Hepatocyte (in vitro differentiated cells): Measurements from ENCODE around the gene SORCS3. TPM values are rescaled to one million over a fixed set of nuclear protein-coding genes. Genes with fewer than 3 reads are reported as not detected.

ENCODE experiments used
- DNase-seq: peaks from one replicate; pipeline ENCODE4 v3.0.0-alpha.2; 2016; ENCODE audit warnings: low spot score
- H2AFZ ChIP-seq: fragments of 200-600 bp; sonication (generic); 2 replicates; pipeline ENCODE4 v1.6.0; 2016; ENCODE audit warnings: antibody characterized with exemption, mild to moderate bottlenecking
- H3K27ac ChIP-seq: fragments of 200-600 bp; sonication (generic); 2 replicates; pipeline ENCODE4 v1.5.1; 2016; ENCODE audit warnings: mild to moderate bottlenecking
- H3K27me3 ChIP-seq: fragments of 200-600 bp; sonication (generic); 2 replicates; pipeline ENCODE4 v1.6.1; 2016
- H3K36me3 ChIP-seq: fragments of 200-600 bp; sonication (generic); replicated peaks from 2 replicates; pipeline ENCODE4 v1.5.1; 2016; ENCODE audit warnings: low read depth; ENCODE audit not compliant: insufficient read depth
- H3K4me1 ChIP-seq: fragments of 200-600 bp; sonication (generic); 2 replicates; pipeline ENCODE4 v1.5.1; 2016; ENCODE audit warnings: mild to moderate bottlenecking, moderate library complexity; ENCODE audit not compliant: insufficient read depth
- H3K4me2 ChIP-seq: fragments of 200-600 bp; sonication (generic); 2 replicates; pipeline ENCODE4 v1.6.0; 2016
- H3K4me3 ChIP-seq: fragments of 200-600 bp; sonication (generic); 2 replicates; pipeline ENCODE4 v1.5.1; 2016; ENCODE audit warnings: mild to moderate bottlenecking
- H3K79me2 ChIP-seq: fragments of 200-600 bp; sonication (generic); 2 replicates; pipeline ENCODE4 v1.6.0; 2017; ENCODE audit warnings: mild to moderate bottlenecking
- H3K9me2 ChIP-seq: fragments of 200-600 bp; sonication (generic); replicated peaks from 2 replicates; pipeline ENCODE4 v1.6.0; 2017; ENCODE audit warnings: mild to moderate bottlenecking; ENCODE audit not compliant: insufficient read depth
- H3K9me3 ChIP-seq: fragments of 200-600 bp; sonication (generic); 2 replicates; pipeline ENCODE4 v1.5.1; 2016; ENCODE audit warnings: low read depth, mild to moderate bottlenecking
- H4K20me1 ChIP-seq: fragments of 200-600 bp; sonication (generic); 2 replicates; pipeline ENCODE4 v1.6.0; 2016; ENCODE audit warnings: mild to moderate bottlenecking; ENCODE audit not compliant: insufficient read depth, poor library complexity, severe bottlenecking
- CTCF ChIP-seq: fragments of 200-600 bp; sonication (generic); IDR thresholded peaks from 2 replicates; pipeline ENCODE4 v1.5.1; 2016; ENCODE audit warnings: antibody characterized with exemption, mild to moderate bottlenecking; ENCODE audit not compliant: poor library complexity
- EZH2 ChIP-seq: fragments of 200-600 bp; sonication (generic); IDR thresholded peaks from 2 replicates; pipeline ENCODE4 v1.6.1; 2016; ENCODE audit warnings: antibody characterized with exemption, mild to moderate bottlenecking, borderline replicate concordance
- EZH2phosphoT487 ChIP-seq: fragments of 200-600 bp; sonication (generic); IDR thresholded peaks from one replicate; pipeline ENCODE4 v1.6.1; 2018; ENCODE audit warnings: antibody characterized with exemption, mild to moderate bottlenecking, low read depth, moderate library complexity; ENCODE audit not compliant: unreplicated experiment, severe bottlenecking
- WGBS: methylation state at CpG from one replicate; pipeline ENCODE4 v1.1.6; 2016; ENCODE audit warnings: low lambda C conversion rate; ENCODE audit errors: missing lambda C conversion rate; 5-methylcytosine and 5-hydroxymethylcytosine counted together
- polyA plus RNA-seq: library from polyadenylated mRNA; unstranded; fragments of >200 nt; fragmentation: Nextera tagmentation; extraction: Ambion mirVana; gene quantifications from 2 replicates; pipeline ENCODE4 v1.2.1, GENCODE V29; 2016
- total RNA-seq: library from RNA; depleted of rRNA; stranded (reverse); fragments of >200 nt; gene quantifications from 2 replicates; pipeline ENCODE4 v1.2.3, GENCODE V29; 2014

SORCS3 gene
- total and polyA plus RNA-seq, 2 experiments from 2014 or later = 0.59 to 0.80 TPM

DNA sequence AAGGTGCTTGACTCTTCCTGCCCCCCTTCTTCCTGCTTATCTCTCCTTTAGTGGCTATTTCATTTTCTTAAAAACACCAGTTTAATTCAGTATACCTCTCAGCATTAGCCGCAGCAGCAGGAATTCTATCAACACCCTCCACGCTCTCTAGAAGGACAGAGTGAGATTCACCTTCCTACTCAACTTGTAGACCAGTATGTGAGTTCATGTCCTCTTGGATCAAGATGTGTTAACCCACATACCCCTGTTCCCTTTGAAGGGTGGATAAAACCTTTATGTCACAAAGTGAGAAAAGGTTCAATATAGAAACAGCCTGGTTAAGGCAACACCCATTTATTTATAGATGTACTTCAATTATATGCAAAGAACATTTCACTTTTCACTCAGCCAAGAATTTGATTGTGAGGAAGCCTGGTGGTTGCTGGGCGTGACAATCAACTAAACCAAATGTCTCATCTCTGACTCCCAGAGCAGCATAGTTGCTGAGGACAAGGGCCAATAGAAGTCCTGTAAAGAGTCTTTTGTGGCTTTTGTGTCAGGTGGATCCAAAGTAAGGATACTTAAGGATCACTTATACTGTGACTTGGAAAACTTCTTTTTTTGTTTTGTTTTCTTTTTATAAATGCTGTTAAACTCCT lies 617.1 kb downstream of the SORCS3 start:
- Histone ChIP-seq H3K79me2 (no peaks in the 10 kb centered on the region), H2AFZ (no peak overlapping the region), H3K9me3 (no peaks in the 10 kb centered on the region), H3K4me2 (no peak overlapping the region), H3K9me2 (no peaks in the 10 kb centered on the region), H3K27ac (no peak overlapping the region), H3K27me3 (no peaks in the 10 kb centered on the region), H3K4me1 (no peaks in the 10 kb centered on the region), H3K4me3 (no peak overlapping the region), H3K36me3 (no peaks in the 10 kb centered on the region), H4K20me1 (no peaks in the 10 kb centered on the region)
- 91% methylated on average over 3 of the region's 3 CpGs for WGBS
- DNase-seq = no peak
- TF ChIP-seq EZH2phosphoT487 (no peak), CTCF (no peak), EZH2 (no peak)

- no peaks in the 10 kb centered on the region for H3K36me3 ChIP-seq
- no peak for DNase-seq
Measured at GRCh38 chr10:105258674-105259065, 617.6 kb downstream of the SORCS3 start.

DNA sequence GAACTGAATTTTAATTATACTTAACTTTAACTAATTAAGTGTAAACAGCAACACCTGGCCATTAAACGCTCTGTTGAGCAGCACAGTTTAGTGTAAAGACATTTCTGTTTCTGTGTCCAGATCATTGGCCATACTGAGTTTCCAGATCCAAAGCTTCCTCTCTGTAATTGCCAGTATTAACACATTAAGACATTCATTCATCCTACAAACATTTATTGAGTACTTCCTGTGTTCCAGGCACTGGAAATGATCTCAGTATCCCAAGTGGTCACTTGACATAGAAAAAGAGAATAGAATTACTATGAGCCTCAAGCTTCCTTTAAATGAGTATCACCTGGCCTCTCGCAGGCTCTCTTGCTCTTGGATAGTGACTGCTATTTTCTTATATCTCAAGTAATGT lies 618.1 kb downstream of the SORCS3 start:
- H3K4me3 ChIP-seq = no peak overlapping the region
- 97% methylated on average over 2 of the region's 2 CpGs for WGBS
- H3K9me3 ChIP-seq = no peaks in the 10 kb centered on the region
- H3K4me2 ChIP-seq = no peak overlapping the region
- no peaks in the 10 kb centered on the region for H3K4me1 ChIP-seq
- no peaks in the 10 kb centered on the region for H3K36me3 ChIP-seq
- no peak overlapping the region for H2AFZ ChIP-seq
- no peaks in the 10 kb centered on the region for H4K20me1 ChIP-seq
- H3K9me2 ChIP-seq = no peaks in the 10 kb centered on the region
- H3K27ac ChIP-seq = no peak overlapping the region
- H3K79me2 ChIP-seq = no peaks in the 10 kb centered on the region
- TF ChIP-seq EZH2phosphoT487 (no peak), CTCF (no peak), EZH2 (no peak)
- H3K27me3 ChIP-seq = no peaks in the 10 kb centered on the region
- DNase-seq = no peak

More at GRCh38 chr10:105258674-105259065, 617.6 kb downstream of the SORCS3 start:
- Histone ChIP-seq H3K79me2 (no peaks in the 10 kb centered on the region), H3K4me1 (no peaks in the 10 kb centered on the region), H4K20me1 (no peaks in the 10 kb centered on the region), H3K27ac (no peak overlapping the region), H3K9me3 (no peaks in the 10 kb centered on the region), H2AFZ (no peak overlapping the region), H3K4me2 (no peak overlapping the region), H3K27me3 (no peaks in the 10 kb centered on the region), H3K4me3 (no peak overlapping the region), H3K9me2 (no peaks in the 10 kb centered on the region)
- 91% methylated on average over 1 of the region's 1 CpG for WGBS
- TF ChIP-seq EZH2phosphoT487 (no peak), EZH2 (no peak), CTCF (no peak)

- DNase-seq = no peak
- 69% methylated on average over 2 of the region's 2 CpGs for WGBS
- H3K4me3 ChIP-seq = no peak overlapping the region
- H3K36me3 ChIP-seq = no peaks in the 10 kb centered on the region
- H3K27ac ChIP-seq = no peak overlapping the region
- H4K20me1 ChIP-seq = no peaks in the 10 kb centered on the region
- TF ChIP-seq EZH2phosphoT487 (no peak), CTCF (no peak)
- H2AFZ ChIP-seq = no peak overlapping the region
- H3K9me2 ChIP-seq = no peaks in the 10 kb centered on the region
- no peaks in the 10 kb centered on the region for H3K4me1 ChIP-seq
- H3K79me2 ChIP-seq = no peaks in the 10 kb centered on the region
- no peak overlapping the region for H3K4me2 ChIP-seq
- H3K9me3 ChIP-seq = no peaks in the 10 kb centered on the region
- H3K27me3 ChIP-seq = no peaks in the 10 kb centered on the region
Measured at GRCh38 chr10:105262666-105263065, 621.6 kb downstream of the SORCS3 start.
